Immature natural killer cell (primary cell): ENCODE data around the gene ADIPOR2. TPM values are rescaled to one million over a fixed set of nuclear protein-coding genes. Genes with fewer than 3 reads are reported as not detected.

ENCODE experiments used
- DNase-seq, 3 donors: peaks; one replicate each; pipeline ENCODE4 v3.0.0; 2022; ENCODE audit warnings: mixed read lengths in 1 of 3
- H3K27ac Mint-ChIP-seq, 6 donors: one replicate each; pipeline ENCODE4 v1.8.0; 2020; ENCODE audit warnings: mixed read lengths in 6 of 6, mild to moderate bottlenecking in 5 of 6, inconsistent platforms in 4 of 6, moderate library complexity in 3 of 6
- H3K27me3 Mint-ChIP-seq, 3 donors: one replicate each; pipeline ENCODE4 v1.8.0; 2020 to 2021; ENCODE audit warnings: low read depth in 3 of 3, mild to moderate bottlenecking in 3 of 3, mixed read lengths in 3 of 3, moderate library complexity in 3 of 3, inconsistent platforms in 1 of 3
- H3K36me3 Mint-ChIP-seq, 3 donors: one replicate each; pipeline ENCODE4 v1.8.0; 2020; ENCODE audit warnings: mixed read lengths in 3 of 3, inconsistent platforms in 2 of 3, mild to moderate bottlenecking in 2 of 3
- H3K4me1 Mint-ChIP-seq, 2 donors: one replicate each; pipeline ENCODE4 v1.8.0; 2020; ENCODE audit warnings: inconsistent platforms in 2 of 2, mild to moderate bottlenecking in 2 of 2, mixed read lengths in 2 of 2, moderate library complexity in 1 of 2
- H3K4me3 Mint-ChIP-seq, 5 donors: one replicate each; pipeline ENCODE4 v1.8.0; 2020; ENCODE audit warnings: mild to moderate bottlenecking in 5 of 5, mixed read lengths in 5 of 5, inconsistent platforms in 3 of 5, moderate library complexity in 3 of 5
- H3K9me3 Mint-ChIP-seq, 6 donors: one replicate each; pipeline ENCODE4 v1.8.0; 2020; ENCODE audit warnings: mild to moderate bottlenecking in 6 of 6, mixed read lengths in 6 of 6, inconsistent platforms in 4 of 6, moderate library complexity in 3 of 6
- polyA plus RNA-seq, 3 donors: library from polyadenylated mRNA; unstranded; fragments of 300-500 nt; fragmentation: Illumina TruSeq; gene quantifications; one replicate each; pipeline ENCODE4 v1.2.3, GENCODE V29; 2021

Gene ADIPOR2
- polyA plus RNA-seq, 3 donors from 2014 or later, result 4.6 to 11.3 (median 4.7) TPM

GRCh38 chr12:1657688-1658087 lies 33.2 kb upstream of the ADIPOR2 start:
- Mint-ChIP-seq H3K27me3 (peaks cover 3 to 10% (median 5%) of the 10 kb centered on the region in 3 donors), H3K27ac (peak overlapping the region in 3 of 6 donors; percentile 31 to 70 (median 61))

GRCh38 chr12:1660304-1661187 lies 30.3 kb upstream of the ADIPOR2 start:
- peak; percentile 23 to 37 (median 36) for DNase-seq
- Mint-ChIP-seq H3K36me3 (no peaks in the 10 kb centered on the region), H3K27ac (peak overlapping the region; percentile 47 to 91 (median 83)), H3K27me3 (peaks cover 6 to 15% (median 6%) of the 10 kb centered on the region in 3 donors), H3K9me3 (no peaks in the 10 kb centered on the region), H3K4me3 (peak overlapping the region; percentile 6 to 67 (median 46)), H3K4me1 (peaks cover 27 to 31% of the 10 kb centered on the region in 2 donors)

More at GRCh38 chr12:1657688-1658087, 33.2 kb upstream of the ADIPOR2 start:
- H3K9me3 Mint-ChIP-seq, result no peaks in the 10 kb centered on the region
- no peaks in the 10 kb centered on the region for H3K36me3 Mint-ChIP-seq
- H3K4me1 Mint-ChIP-seq, result peaks cover 7 to 9% of the 10 kb centered on the region in 2 donors
- DNase-seq, result no peak
- H3K4me3 Mint-ChIP-seq, result no peak overlapping the region

- H3K4me3 Mint-ChIP-seq, result peak overlapping the region; percentile 73 to 84 (median 82)
- peaks cover 6 to 15% (median 6%) of the 10 kb centered on the region in 3 donors for H3K27me3 Mint-ChIP-seq
- DNase-seq, result peak; percentile 83 to 88 (median 86)
- no peaks in the 10 kb centered on the region for H3K36me3 Mint-ChIP-seq
- H3K27ac Mint-ChIP-seq, result peak overlapping the region; percentile 44 to 92 (median 81)
- H3K4me1 Mint-ChIP-seq, result peaks cover 37 to 42% of the 10 kb centered on the region in 2 donors
- no peaks in the 10 kb centered on the region for H3K9me3 Mint-ChIP-seq
Measured at GRCh38 chr12:1661553-1662335, 29.1 kb upstream of the ADIPOR2 start.

- Mint-ChIP-seq H3K9me3 (no peaks in the 10 kb centered on the region), H3K27ac (peak overlapping the region; percentile 63 to 92 (median 84)), H3K4me3 (peak overlapping the region; percentile 79 to 90 (median 82)), H3K27me3 (peaks cover 6 to 15% (median 8%) of the 10 kb centered on the region in 3 donors), H3K36me3 (no peaks in the 10 kb centered on the region), H3K4me1 (peaks cover 48 to 54% of the 10 kb centered on the region in 2 donors)
- DNase-seq, result no peak
Measured at GRCh38 chr12:1662761-1663439, 28.0 kb upstream of the ADIPOR2 start.

- DNase-seq, result no peak
- Mint-ChIP-seq H3K27me3 (peaks cover 6 to 15% (median 8%) of the 10 kb centered on the region in 3 donors), H3K36me3 (no peaks in the 10 kb centered on the region), H3K9me3 (no peaks in the 10 kb centered on the region), H3K4me3 (peak overlapping the region; percentile 79 to 90 (median 82)), H3K4me1 (peaks cover 53 to 61% of the 10 kb centered on the region in 2 donors), H3K27ac (peak overlapping the region; percentile 63 to 92 (median 87))
Measured at GRCh38 chr12:1663440-1664132, 27.3 kb upstream of the ADIPOR2 start.

- Mint-ChIP-seq H3K27ac (peak overlapping the region in 5 of 6 donors; percentile 7 to 75 (median 65)), H3K36me3 (no peaks in the 10 kb centered on the region), H3K4me3 (peak overlapping the region in 2 of 5 donors; percentile 2 to 26), H3K9me3 (no peaks in the 10 kb centered on the region), H3K4me1 (peaks cover 62 to 75% of the 10 kb centered on the region in 2 donors), H3K27me3 (peaks cover 6 to 15% (median 9%) of the 10 kb centered on the region in 3 donors)
- no peak for DNase-seq
Measured at GRCh38 chr12:1665366-1665765, 25.5 kb upstream of the ADIPOR2 start.

- Mint-ChIP-seq H3K4me3 (peak overlapping the region in 4 of 5 donors; percentile 73 to 88 (median 76)), H3K4me1 (peaks cover 67 to 80% of the 10 kb centered on the region in 2 donors), H3K27ac (peak overlapping the region; percentile 74 to 95 (median 86)), H3K27me3 (peaks cover 6 to 12% (median 9%) of the 10 kb centered on the region in 3 donors), H3K9me3 (no peaks in the 10 kb centered on the region), H3K36me3 (no peaks in the 10 kb centered on the region)
- no peak for DNase-seq
Measured at GRCh38 chr12:1666215-1666614, 24.7 kb upstream of the ADIPOR2 start.

- Mint-ChIP-seq H3K9me3 (no peaks in the 10 kb centered on the region), H3K27ac (peak overlapping the region; percentile 82 to 95 (median 90)), H3K4me1 (peaks cover 69 to 83% of the 10 kb centered on the region in 2 donors), H3K4me3 (peak overlapping the region; percentile 72 to 88 (median 74)), H3K36me3 (no peaks in the 10 kb centered on the region), H3K27me3 (peaks cover 6 to 12% (median 6%) of the 10 kb centered on the region in 3 donors)
- peak; percentile 23 to 43 (median 35) for DNase-seq
Measured at GRCh38 chr12:1666685-1667162, 24.1 kb upstream of the ADIPOR2 start.

- peaks cover 56 to 77% of the 10 kb centered on the region in 2 donors for H3K4me1 Mint-ChIP-seq
- H3K36me3 Mint-ChIP-seq, result no peaks in the 10 kb centered on the region
- H3K9me3 Mint-ChIP-seq, result no peaks in the 10 kb centered on the region
- DNase-seq, result peak; percentile 31 to 48 (median 45)
- H3K4me3 Mint-ChIP-seq, result peak overlapping the region; percentile 50 to 83 (median 75)
- peak overlapping the region; percentile 87 to 92 (median 89) for H3K27ac Mint-ChIP-seq
- H3K27me3 Mint-ChIP-seq, result peaks cover 0 to 4% (median 2%) of the 10 kb centered on the region in 3 donors
Measured at GRCh38 chr12:1668833-1669543, 21.9 kb upstream of the ADIPOR2 start.

GRCh38 chr12:1670358-1671268 lies 20.3 kb upstream of the ADIPOR2 start:
- DNase-seq, result no peak
- Mint-ChIP-seq H3K36me3 (no peaks in the 10 kb centered on the region), H3K27me3 (peaks cover 0 to 4% (median 0%) of the 10 kb centered on the region in 3 donors), H3K9me3 (no peaks in the 10 kb centered on the region), H3K4me1 (peaks cover 46 to 64% of the 10 kb centered on the region in 2 donors), H3K27ac (peak overlapping the region in 5 of 6 donors; percentile 37 to 82 (median 64)), H3K4me3 (peak overlapping the region in 1 of 5 donors; percentile 43)

GRCh38 chr12:1676043-1676442 lies 14.8 kb upstream of the ADIPOR2 start:
- H3K36me3 Mint-ChIP-seq, result no peaks in the 10 kb centered on the region
- peak overlapping the region in 1 of 6 donors; percentile 3 for H3K27ac Mint-ChIP-seq
- no peak overlapping the region for H3K4me3 Mint-ChIP-seq
- no peaks in the 10 kb centered on the region for H3K9me3 Mint-ChIP-seq
- peaks cover 3 to 11% of the 10 kb centered on the region in 2 donors for H3K4me1 Mint-ChIP-seq
- peaks cover 0 to 2% (median 0%) of the 10 kb centered on the region in 3 donors for H3K27me3 Mint-ChIP-seq
- no peak for DNase-seq
